BJ (cell line): ENCODE measurements around the gene SPSB2. TPM values are rescaled to one million over a fixed set of nuclear protein-coding genes. Genes with fewer than 3 reads are reported as not detected.
A peak's percentile ranks its signal among the peaks of the same experiment; 100 is the strongest.

ENCODE experiments used
- CTCF ChIA-PET: fragments of 350-600 bp; formaldehyde crosslinking; extraction: SDS; loops from one replicate; lab custom pipeline; 2021; ENCODE audit warnings: antibody characterized with exemption, inconsistent platforms; lab: Yijun Ruan, JAX
- POLR2A ChIA-PET: fragments of 300-600 bp; sonication (Branson Sonifier 250); formaldehyde crosslinking; extraction: SDS; loops from one replicate; lab custom pipeline; 2021; ENCODE audit warnings: antibody characterized with exemption; lab: Charles Lee
- DNase-seq: peaks from one replicate; pipeline ENCODE4 v3.0.0-alpha.2; 2011; ENCODE audit warnings: low read depth
- H3K27me3 ChIP-seq: 2 replicates; pipeline ENCODE4 v1.6.0; 2011; ENCODE audit warnings: low read length; ENCODE audit not compliant: control insufficient read depth, insufficient read depth
- H3K36me3 ChIP-seq: 2 replicates; pipeline ENCODE4 v1.5.1; 2011; ENCODE audit warnings: low read length; ENCODE audit not compliant: control insufficient read depth, insufficient read depth
- H3K4me3 ChIP-seq: 2 replicates; pipeline ENCODE4 v1.5.1; 2011; ENCODE audit warnings: low read depth, mild to moderate bottlenecking, control low read depth, low read length
- CTCF ChIP-seq: IDR thresholded peaks from 2 replicates; pipeline ENCODE4 v1.5.1; 2011; ENCODE audit warnings: low read depth, mild to moderate bottlenecking, control low read depth, inconsistent platforms, low read length, moderate library complexity; ENCODE audit not compliant: insufficient read depth
- polyA plus RNA-seq: library from polyadenylated mRNA; depleted of rRNA; stranded (reverse); fragments of >200 nt; gene quantifications from 2 replicates; pipeline ENCODE4 v1.2.3, GENCODE V29; 2011

The SPSB2 gene
- polyA plus RNA-seq, 1 experiment = 7.3 TPM

GRCh38 chr12:6855322-6855721 is 17.8 kb downstream of the SPSB2 start:
- H3K27me3 ChIP-seq = no peaks in the 10 kb centered on the region

GRCh38 chr12:6854036-6854435 is 19.1 kb downstream of the SPSB2 start:
- peaks cover 22% of the 10 kb centered on the region for H3K36me3 ChIP-seq
- DNase-seq = no peak
- H3K4me3 ChIP-seq = no peak overlapping the region
- TF ChIP-seq CTCF = no peak
- ChIA-PET CTCF (interaction anchor here (0.6 to 12.2 kb wide), 5 partner anchors 15 to 37 kb away, joined by 3 to 112 read pairs (median 16); partner anchors contain the start of genes GNB3, SPSB2 and TPI1), POLR2A (no interaction called here)
- H3K27me3 ChIP-seq = no peaks in the 10 kb centered on the region

More at GRCh38 chr12:6855322-6855721, 17.8 kb downstream of the SPSB2 start:
- TF ChIP-seq CTCF = no peak
- Histone ChIP-seq H3K36me3 (peaks cover 31% of the 10 kb centered on the region), H3K4me3 (no peak overlapping the region)
- ChIA-PET POLR2A (no interaction called here), CTCF (interaction anchor here (8.0 kb wide), 1 partner anchor 14 kb away, joined by 112 read pairs; the partner anchor contains the start of genes SPSB2 and TPI1)
- no peak for DNase-seq

- TF ChIP-seq CTCF = no peak
- ChIA-PET POLR2A (interaction anchor here (1.2 to 2.9 kb wide), 3 partner anchors 14 to 101 kb away, joined by 5 to 34 read pairs (median 6); partner anchors contain the start of gene TPI1), CTCF (interaction anchor here (0.6 to 12.2 kb wide), 9 partner anchors 8 to 1267 kb away, joined by 3 to 112 read pairs (median 8); partner anchors contain the start of genes GNB3, P3H3, SPSB2 and TPI1)
- no peak for DNase-seq
- Histone ChIP-seq H3K36me3 (peaks cover 18% of the 10 kb centered on the region), H3K27me3 (no peaks in the 10 kb centered on the region), H3K4me3 (no peak overlapping the region)
Measured at GRCh38 chr12:6853626-6854025, 19.5 kb downstream of the SPSB2 start.

- peak overlapping the region; percentile 78 for H3K4me3 ChIP-seq
- H3K27me3 ChIP-seq = no peaks in the 10 kb centered on the region
- no peak for DNase-seq
- ChIA-PET POLR2A (interaction anchor here (0.8 to 2.9 kb wide), 5 partner anchors 15 to 100 kb away, joined by 3 to 34 read pairs (median 6); partner anchors contain the start of genes SPSB2 and TPI1), CTCF (interaction anchor here (0.6 to 12.2 kb wide), 10 partner anchors 9 to 1266 kb away, joined by 3 to 112 read pairs (median 6); partner anchors contain the start of genes GNB3, MLF2, P3H3 and SPSB2)
- peaks cover 14% of the 10 kb centered on the region for H3K36me3 ChIP-seq
- no peak for TF ChIP-seq CTCF
Measured at GRCh38 chr12:6852651-6853354, 20.3 kb downstream of the SPSB2 start.
